HG02798 (cell line): ENCODE measurements around the gene TSPY10.
"Not testable (repeated sequence)": the region's sequence is repeated elsewhere in the genome, so short reads cannot be mapped to it uniquely, and the experiment has no call there.

Source experiments
- ATAC-seq: cut with Tn5 transposase; IDR thresholded peaks from one replicate; pipeline ENCODE4 v1.9.1; 2021; ENCODE audit warnings: mild to moderate bottlenecking; ENCODE audit not compliant: unreplicated experiment, poor library complexity

Gene TSPY10, protein sequence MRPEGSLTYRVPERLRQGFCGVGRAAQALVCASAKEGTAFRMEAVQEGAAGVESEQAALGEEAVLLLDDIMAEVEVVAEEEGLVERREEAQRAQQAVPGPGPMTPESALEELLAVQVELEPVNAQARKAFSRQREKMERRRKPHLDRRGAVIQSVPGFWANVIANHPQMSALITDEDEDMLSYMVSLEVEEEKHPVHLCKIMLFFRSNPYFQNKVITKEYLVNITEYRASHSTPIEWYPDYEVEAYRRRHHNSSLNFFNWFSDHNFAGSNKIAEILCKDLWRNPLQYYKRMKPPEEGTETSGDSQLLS

DNA sequence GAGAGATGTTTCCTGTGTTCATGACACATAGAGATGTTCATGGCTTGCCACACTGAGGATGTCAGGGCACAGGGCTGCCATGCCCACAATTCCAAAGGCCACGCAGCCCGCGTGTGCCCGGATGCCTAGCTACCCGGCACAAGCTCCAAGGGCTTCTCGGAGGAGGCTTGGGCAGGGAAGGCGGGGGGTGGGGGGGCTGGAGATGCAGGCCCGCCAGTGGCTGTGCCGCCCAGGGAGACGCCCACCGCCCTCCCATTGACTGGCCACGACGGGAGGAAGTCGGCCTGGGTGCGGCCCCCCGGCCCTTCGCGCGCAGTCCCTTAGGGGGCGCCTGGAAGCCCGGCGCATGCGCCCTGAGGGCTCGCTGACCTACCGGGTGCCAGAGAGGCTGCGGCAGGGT is at the start of gene TSPY10:
TSS of gene TSPY10 (plus strand) at position 301 of the 400 bp plus-strand sequence. CDS start at position 347, 46 bp downstream.
- ATAC-seq, result not testable (repeated sequence)

DNA sequence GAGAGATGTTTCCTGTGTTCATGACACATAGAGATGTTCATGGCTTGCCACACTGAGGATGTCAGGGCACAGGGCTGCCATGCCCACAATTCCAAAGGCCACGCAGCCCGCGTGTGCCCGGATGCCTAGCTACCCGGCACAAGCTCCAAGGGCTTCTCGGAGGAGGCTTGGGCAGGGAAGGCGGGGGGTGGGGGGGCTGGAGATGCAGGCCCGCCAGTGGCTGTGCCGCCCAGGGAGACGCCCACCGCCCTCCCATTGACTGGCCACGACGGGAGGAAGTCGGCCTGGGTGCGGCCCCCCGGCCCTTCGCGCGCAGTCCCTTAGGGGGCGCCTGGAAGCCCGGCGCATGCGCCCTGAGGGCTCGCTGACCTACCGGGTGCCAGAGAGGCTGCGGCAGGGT is 40.7 kb upstream of the TSPY10 start, which contains the start of gene TSPY9:
TSS of gene TSPY9 (plus strand) at position 301 of the 400 bp plus-strand sequence. CDS start at position 347, 46 bp downstream.
- not testable (repeated sequence) for ATAC-seq

DNA sequence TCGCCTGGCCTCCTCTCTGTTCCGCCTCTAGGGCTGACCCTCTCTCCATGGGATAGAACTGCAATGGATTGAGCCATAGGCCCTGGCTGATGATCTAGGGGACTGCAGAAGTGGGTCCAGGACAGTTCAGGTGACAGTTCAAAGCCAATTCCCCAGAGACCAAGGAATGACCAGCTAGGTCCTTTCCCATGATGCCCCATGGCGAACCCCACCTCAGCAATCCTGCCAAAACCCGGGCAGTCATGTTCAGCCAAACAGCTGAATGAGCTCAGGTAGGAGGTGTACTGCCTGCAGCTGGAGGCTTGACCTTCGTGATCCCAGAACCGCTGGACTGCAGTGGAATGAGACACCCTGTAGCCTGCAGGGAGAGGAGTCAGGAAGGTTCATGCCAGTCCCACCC is 23.3 kb upstream of the TSPY10 start:
- not testable (repeated sequence) for ATAC-seq

DNA sequence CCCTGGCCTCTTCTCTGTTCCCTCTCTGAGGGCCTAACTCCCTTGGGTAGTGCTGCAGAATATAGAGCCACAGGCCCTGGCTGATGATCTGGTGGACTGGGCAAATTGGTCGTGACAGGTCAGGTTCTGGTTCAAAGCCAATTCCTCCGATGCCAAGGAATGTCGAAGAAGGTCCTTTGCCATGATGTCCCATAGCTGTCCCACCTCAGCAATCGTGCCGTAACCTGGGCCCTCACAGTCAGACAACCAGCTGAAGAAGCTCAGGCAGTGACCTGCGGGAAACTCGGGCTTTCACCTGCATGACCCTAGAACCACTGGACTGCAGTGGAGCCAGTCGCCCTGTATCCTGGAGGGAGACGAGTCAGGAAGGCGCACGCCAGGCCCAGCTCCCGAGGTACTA is 11.4 kb upstream of the TSPY10 start:
- not testable (repeated sequence) for ATAC-seq
